DND-41 (cell line): ENCODE data around the gene UBAP1.

Source experiments
- ATAC-seq: fragments of 200-7000 bp; cut with Tn5 transposase; 3 replicates; pipeline ENCODE4 v1.9.1; 2021; ENCODE audit warnings: low read depth; ENCODE audit not compliant: insufficient read depth
- DNase-seq: peaks from one replicate; pipeline ENCODE4 v3.0.0-alpha.2; 2020
- H2AFZ ChIP-seq: 2 replicates; pipeline ENCODE4 v1.6.0; 2012; ENCODE audit warnings: low read depth, low read length
- H3K27ac ChIP-seq: 2 replicates; pipeline ENCODE4 v1.5.1; 2012; ENCODE audit warnings: low read length, inconsistent platforms
- H3K27me3 ChIP-seq: fragments of 200-600 bp; sonication (generic); 2 replicates; pipeline ENCODE4 v1.6.0; 2012; ENCODE audit warnings: low read length, mild to moderate bottlenecking, inconsistent platforms; ENCODE audit not compliant: insufficient read depth, poor library complexity
- H3K36me3 ChIP-seq: 2 replicates; pipeline ENCODE4 v1.5.1; 2012; ENCODE audit warnings: low read length, inconsistent platforms; ENCODE audit not compliant: insufficient read depth
- H3K4me1 ChIP-seq: 2 replicates; pipeline ENCODE4 v1.5.1; 2012; ENCODE audit warnings: mild to moderate bottlenecking, low read length; ENCODE audit not compliant: insufficient read depth
- H3K4me2 ChIP-seq: 2 replicates; pipeline ENCODE4 v1.6.0; 2012; ENCODE audit warnings: mild to moderate bottlenecking, moderate library complexity, low read length, inconsistent platforms; ENCODE audit not compliant: insufficient read depth
- H3K4me3 ChIP-seq, 2 experiments: fragments of 200-600 bp in 1 of 2; shearing (Covaris generic) in 1 of 2; 2 replicates each; pipeline ENCODE4 v1.5.1; 2012 to 2016; ENCODE audit warnings: inconsistent platforms in 2 of 2, low read length in 2 of 2, mild to moderate bottlenecking in 2 of 2, low read depth in 1 of 2, moderate library complexity in 1 of 2
- H3K79me2 ChIP-seq: 2 replicates; pipeline ENCODE4 v1.6.0; 2012; ENCODE audit warnings: low read length, inconsistent platforms; ENCODE audit not compliant: insufficient read depth
- H3K9ac ChIP-seq: 2 replicates; pipeline ENCODE4 v1.6.0; 2012; ENCODE audit warnings: low read depth, mild to moderate bottlenecking, inconsistent platforms, low read length, moderate library complexity
- H3K9me3 ChIP-seq: 2 replicates; pipeline ENCODE4 v1.5.1; 2012; ENCODE audit warnings: low read length, moderate library complexity, mild to moderate bottlenecking, inconsistent platforms; ENCODE audit not compliant: insufficient read depth, severe bottlenecking
- H4K20me1 ChIP-seq: 2 replicates; pipeline ENCODE4 v1.6.0; 2012; ENCODE audit warnings: low read length; ENCODE audit not compliant: insufficient read depth
- CTCF ChIP-seq: IDR thresholded peaks from 2 replicates; pipeline ENCODE4 v1.5.1; 2012; ENCODE audit warnings: borderline replicate concordance, low read length, moderate library complexity, mild to moderate bottlenecking; ENCODE audit not compliant: poor library complexity, severe bottlenecking; ENCODE audit errors: extremely low read depth
- EZH2 ChIP-seq: IDR thresholded peaks from 3 replicates; pipeline ENCODE4 v1.6.1; 2012; ENCODE audit warnings: borderline replicate concordance, low read depth, mild to moderate bottlenecking, moderate library complexity, low read length, inconsistent platforms; ENCODE audit not compliant: severe bottlenecking

The UBAP1 gene

GRCh38 chr9:34252016-34252415, 73.2 kb downstream of the UBAP1 start:
- DNase-seq (no peak), ATAC-seq (no peak)
- H3K27me3 ChIP-seq, result no peaks in the 10 kb centered on the region
- H4K20me1 ChIP-seq, result no peaks in the 10 kb centered on the region; the same call in 1 of the 2 replicates
- H3K4me2 ChIP-seq, result no peak overlapping the region
- TF ChIP-seq CTCF (no peak), EZH2 (no peak)
- H3K79me2 ChIP-seq, result peaks cover 7% of the 10 kb centered on the region; the same call in 1 of the 2 replicates
- H3K4me3 ChIP-seq, result no peak overlapping the region
- H3K27ac ChIP-seq, result no peak overlapping the region
- no peak overlapping the region for H3K9ac ChIP-seq
- peaks cover 89% of the 10 kb centered on the region for H3K36me3 ChIP-seq
- no peak overlapping the region for H2AFZ ChIP-seq
- no peaks in the 10 kb centered on the region for H3K9me3 ChIP-seq
- H3K4me1 ChIP-seq, result peaks cover 18% of the 10 kb centered on the region

DNA sequence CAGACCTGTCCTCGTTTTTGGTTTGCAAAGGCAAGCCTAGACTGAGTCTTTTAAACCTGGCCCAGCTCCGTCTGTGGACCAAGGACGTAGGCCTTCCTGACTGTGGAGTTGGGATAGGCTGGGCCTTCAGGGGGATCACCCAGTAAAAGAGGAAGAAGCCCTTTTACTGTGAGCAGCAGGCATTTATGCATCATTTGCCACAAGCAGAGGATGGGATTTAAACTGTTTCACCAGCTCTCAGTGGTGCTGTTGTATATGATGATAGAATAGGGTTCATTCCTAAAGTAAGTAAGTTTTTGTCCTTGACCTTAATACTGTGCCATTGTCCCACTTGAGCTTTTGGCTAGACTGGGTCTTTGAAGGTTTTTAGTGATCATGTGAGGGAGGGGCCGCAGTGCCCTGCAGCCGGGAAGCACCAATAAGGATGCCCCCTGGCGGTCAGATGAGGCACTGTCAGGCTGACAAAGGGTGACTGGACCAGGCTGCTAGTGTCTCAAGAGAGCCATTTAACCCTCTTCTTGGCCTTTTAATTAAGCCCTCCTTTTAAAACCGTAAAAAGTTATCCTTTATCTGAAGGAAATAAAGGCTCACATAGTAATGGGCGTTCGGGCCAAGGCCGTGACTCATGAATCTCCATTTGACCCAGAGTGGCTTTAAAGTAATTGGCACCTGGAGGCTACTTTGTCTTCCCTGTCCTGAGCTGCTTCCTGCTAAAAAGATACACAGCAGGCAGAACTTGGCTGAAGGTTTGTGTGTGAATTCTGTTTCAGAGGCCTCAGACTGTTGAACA, 74.0 kb downstream of the UBAP1 start:
- DNase-seq, result peak; percentile 61
- no peak overlapping the region for H3K9ac ChIP-seq
- H3K4me3 ChIP-seq, result no peak overlapping the region
- H3K9me3 ChIP-seq, result no peaks in the 10 kb centered on the region
- H4K20me1 ChIP-seq, result no peaks in the 10 kb centered on the region; the same call in 1 of the 2 replicates
- TF ChIP-seq EZH2 (no peak), CTCF (peak; percentile 86)
- H3K4me2 ChIP-seq, result no peak overlapping the region
- peaks cover 96% of the 10 kb centered on the region for H3K36me3 ChIP-seq
- no peak overlapping the region for H2AFZ ChIP-seq
- no peaks in the 10 kb centered on the region for H3K27me3 ChIP-seq
- no peak overlapping the region for H3K27ac ChIP-seq
- peak; percentile 52 for ATAC-seq
- H3K4me1 ChIP-seq, result peaks cover 26% of the 10 kb centered on the region
- H3K79me2 ChIP-seq, result peaks cover 4% of the 10 kb centered on the region; the same call in 1 of the 2 replicates

GRCh38 chr9:34253460-34253837, 74.6 kb downstream of the UBAP1 start:
- Histone ChIP-seq H3K9me3 (no peaks in the 10 kb centered on the region), H2AFZ (no peak overlapping the region), H3K4me1 (peaks cover 30% of the 10 kb centered on the region), H3K4me2 (no peak overlapping the region), H3K9ac (no peak overlapping the region), H3K27me3 (no peaks in the 10 kb centered on the region), H3K36me3 (peaks cover 97% of the 10 kb centered on the region), H4K20me1 (no peaks in the 10 kb centered on the region; the same call in 1 of the 2 replicates), H3K27ac (no peak overlapping the region), H3K4me3 (no peak overlapping the region), H3K79me2 (peaks cover 4% of the 10 kb centered on the region; the same call in 1 of the 2 replicates)
- ATAC-seq (no peak), DNase-seq (no peak)
- TF ChIP-seq EZH2 (no peak), CTCF (no peak)
